Neural cell (in vitro differentiated cells): ENCODE results near the gene PML.

ENCODE experiments used
- POLR2AphosphoS5 ChIP-seq: IDR thresholded peaks from 2 replicates; pipeline ENCODE4 v1.6.1; 2012
- TAF1 ChIP-seq: IDR thresholded peaks from 2 replicates; pipeline ENCODE4 v1.6.1; 2012; ENCODE audit warnings: low read depth
- TF ChIP-seq, protein P1 (sequence below): fragments of 450-650 bp; IDR thresholded peaks from 2 replicates; pipeline ENCODE4 v1.5.1; 2014; ENCODE audit warnings: antibody characterized with exemption, mild to moderate bottlenecking, moderate library complexity; ENCODE audit not compliant: poor library complexity, severe bottlenecking
- TF ChIP-seq, protein P2 (sequence below): IDR thresholded peaks from 2 replicates; pipeline ENCODE4 v1.6.1; 2012; ENCODE audit warnings: borderline replicate concordance

DNA sequence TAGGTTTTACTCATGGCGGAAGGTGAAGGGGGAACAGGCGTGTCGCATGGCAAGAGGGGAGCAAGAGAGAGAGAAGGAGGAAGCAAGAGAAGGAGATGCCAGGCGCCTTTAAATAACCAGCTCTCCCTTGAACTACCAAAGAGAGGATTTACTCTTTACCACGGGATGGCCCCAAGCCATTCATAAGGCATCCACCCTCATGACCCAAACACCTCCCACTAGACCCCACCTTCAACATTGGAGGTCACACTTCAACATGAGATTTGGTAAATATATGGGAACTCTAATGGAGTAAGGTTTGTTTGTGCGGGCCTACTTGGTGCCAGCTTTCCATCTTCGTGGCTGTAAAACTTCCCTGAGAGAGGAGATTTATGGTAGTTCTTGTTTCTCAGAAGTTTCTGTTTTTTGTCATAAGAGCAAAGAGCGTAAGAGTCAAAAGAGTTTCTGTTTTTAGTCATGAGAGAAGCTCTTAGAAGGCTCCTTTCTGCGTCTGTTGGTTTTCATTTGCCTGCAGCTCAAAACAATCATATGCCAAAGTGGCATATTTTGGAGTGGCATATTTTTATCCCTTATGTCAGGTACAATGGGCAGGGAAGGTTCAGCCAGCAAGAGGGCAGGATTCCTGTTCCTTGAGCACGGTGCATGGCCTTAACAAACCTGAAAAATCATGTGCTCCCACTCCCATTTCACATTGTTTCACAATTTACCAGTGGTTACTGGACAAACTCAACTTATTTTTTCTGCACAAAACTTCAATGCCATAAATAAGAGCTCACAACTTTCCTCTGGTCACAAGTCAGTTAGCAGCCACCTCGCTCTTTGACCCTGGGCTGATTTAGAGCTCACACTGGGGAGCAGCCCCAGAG is 12.5 kb downstream of the PML start:
- TF ChIP-seq, protein P1, sequence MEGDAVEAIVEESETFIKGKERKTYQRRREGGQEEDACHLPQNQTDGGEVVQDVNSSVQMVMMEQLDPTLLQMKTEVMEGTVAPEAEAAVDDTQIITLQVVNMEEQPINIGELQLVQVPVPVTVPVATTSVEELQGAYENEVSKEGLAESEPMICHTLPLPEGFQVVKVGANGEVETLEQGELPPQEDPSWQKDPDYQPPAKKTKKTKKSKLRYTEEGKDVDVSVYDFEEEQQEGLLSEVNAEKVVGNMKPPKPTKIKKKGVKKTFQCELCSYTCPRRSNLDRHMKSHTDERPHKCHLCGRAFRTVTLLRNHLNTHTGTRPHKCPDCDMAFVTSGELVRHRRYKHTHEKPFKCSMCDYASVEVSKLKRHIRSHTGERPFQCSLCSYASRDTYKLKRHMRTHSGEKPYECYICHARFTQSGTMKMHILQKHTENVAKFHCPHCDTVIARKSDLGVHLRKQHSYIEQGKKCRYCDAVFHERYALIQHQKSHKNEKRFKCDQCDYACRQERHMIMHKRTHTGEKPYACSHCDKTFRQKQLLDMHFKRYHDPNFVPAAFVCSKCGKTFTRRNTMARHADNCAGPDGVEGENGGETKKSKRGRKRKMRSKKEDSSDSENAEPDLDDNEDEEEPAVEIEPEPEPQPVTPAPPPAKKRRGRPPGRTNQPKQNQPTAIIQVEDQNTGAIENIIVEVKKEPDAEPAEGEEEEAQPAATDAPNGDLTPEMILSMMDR: no peak
- no peak for TF ChIP-seq TAF1
- no peak for TF ChIP-seq POLR2AphosphoS5
- TF ChIP-seq, protein P2, sequence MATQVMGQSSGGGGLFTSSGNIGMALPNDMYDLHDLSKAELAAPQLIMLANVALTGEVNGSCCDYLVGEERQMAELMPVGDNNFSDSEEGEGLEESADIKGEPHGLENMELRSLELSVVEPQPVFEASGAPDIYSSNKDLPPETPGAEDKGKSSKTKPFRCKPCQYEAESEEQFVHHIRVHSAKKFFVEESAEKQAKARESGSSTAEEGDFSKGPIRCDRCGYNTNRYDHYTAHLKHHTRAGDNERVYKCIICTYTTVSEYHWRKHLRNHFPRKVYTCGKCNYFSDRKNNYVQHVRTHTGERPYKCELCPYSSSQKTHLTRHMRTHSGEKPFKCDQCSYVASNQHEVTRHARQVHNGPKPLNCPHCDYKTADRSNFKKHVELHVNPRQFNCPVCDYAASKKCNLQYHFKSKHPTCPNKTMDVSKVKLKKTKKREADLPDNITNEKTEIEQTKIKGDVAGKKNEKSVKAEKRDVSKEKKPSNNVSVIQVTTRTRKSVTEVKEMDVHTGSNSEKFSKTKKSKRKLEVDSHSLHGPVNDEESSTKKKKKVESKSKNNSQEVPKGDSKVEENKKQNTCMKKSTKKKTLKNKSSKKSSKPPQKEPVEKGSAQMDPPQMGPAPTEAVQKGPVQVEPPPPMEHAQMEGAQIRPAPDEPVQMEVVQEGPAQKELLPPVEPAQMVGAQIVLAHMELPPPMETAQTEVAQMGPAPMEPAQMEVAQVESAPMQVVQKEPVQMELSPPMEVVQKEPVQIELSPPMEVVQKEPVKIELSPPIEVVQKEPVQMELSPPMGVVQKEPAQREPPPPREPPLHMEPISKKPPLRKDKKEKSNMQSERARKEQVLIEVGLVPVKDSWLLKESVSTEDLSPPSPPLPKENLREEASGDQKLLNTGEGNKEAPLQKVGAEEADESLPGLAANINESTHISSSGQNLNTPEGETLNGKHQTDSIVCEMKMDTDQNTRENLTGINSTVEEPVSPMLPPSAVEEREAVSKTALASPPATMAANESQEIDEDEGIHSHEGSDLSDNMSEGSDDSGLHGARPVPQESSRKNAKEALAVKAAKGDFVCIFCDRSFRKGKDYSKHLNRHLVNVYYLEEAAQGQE: no peak
